H1 (cell line): ENCODE results near the gene CCDC78. TPM values are rescaled to one million over a fixed set of nuclear protein-coding genes. Genes with fewer than 3 reads are reported as not detected.

Experiments used
- FOSL1 ChIP-seq: IDR thresholded peaks from 2 replicates; pipeline ENCODE4 v1.6.1; 2011; ENCODE audit warnings: mild to moderate bottlenecking, low read depth, low read length, moderate library complexity; ENCODE audit not compliant: insufficient read depth
- NANOG ChIP-seq: IDR thresholded peaks from 2 replicates; pipeline ENCODE4 v1.6.1; 2011; ENCODE audit warnings: low read length, low read depth, mild to moderate bottlenecking, inconsistent platforms; ENCODE audit not compliant: insufficient read depth, poor library complexity, severe bottlenecking
- PHF8 ChIP-seq: fragments of 200-600 bp; sonication (generic); conservative IDR thresholded peaks from 2 replicates; pipeline ENCODE4 v1.7.1; 2012; ENCODE audit warnings: low read depth, mild to moderate bottlenecking, inconsistent platforms, low read length, moderate library complexity
- TEAD4 ChIP-seq: IDR thresholded peaks from 2 replicates; pipeline ENCODE4 v1.6.1; 2012; ENCODE audit warnings: low read depth, low read length, inconsistent platforms, mixed read lengths
- polyA plus RNA-seq, 7 experiments: library from polyadenylated mRNA; depleted of rRNA in 3 of 7; stranded (reverse) in 5 of 7; unstranded in 2 of 7; fragments of >200 nt in 5 of 7; fragments of 200-250 nt in 2 of 7; gene quantifications; 1 replicate in 5 of 7; 2 replicates in 1 of 7; 4 replicates in 1 of 7; pipeline versions ENCODE4 v1.2.1 to v1.2.3, GENCODE V29; 2011 to 2013; ENCODE audit warnings: missing spikeins in 2 of 7, mixed read lengths in 2 of 7
- total RNA-seq: library from RNA; stranded (reverse); fragmentation: NEBNext Ultra II Directional; extraction: Animal tissue kit (Norgen Biotek cat#: 25700); gene quantifications from 2 replicates; pipeline ENCODE4 v1.2.1, GENCODE V29; 2021
- TF ChIP-seq, protein P1 (sequence below): fragments of 300-600 bp; sonication (generic); IDR thresholded peaks from 2 replicates; pipeline ENCODE4 v1.7.1; 2012; ENCODE audit warnings: low read length, moderate library complexity, mild to moderate bottlenecking, inconsistent platforms; ENCODE audit not compliant: insufficient replicate concordance

The CCDC78 gene
- total and polyA plus RNA-seq, 2 of the 8 experiments (the other 6 are each of a cell fraction or from before 2014, with no cell fraction given) = 7.1 to 8.5 TPM

DNA sequence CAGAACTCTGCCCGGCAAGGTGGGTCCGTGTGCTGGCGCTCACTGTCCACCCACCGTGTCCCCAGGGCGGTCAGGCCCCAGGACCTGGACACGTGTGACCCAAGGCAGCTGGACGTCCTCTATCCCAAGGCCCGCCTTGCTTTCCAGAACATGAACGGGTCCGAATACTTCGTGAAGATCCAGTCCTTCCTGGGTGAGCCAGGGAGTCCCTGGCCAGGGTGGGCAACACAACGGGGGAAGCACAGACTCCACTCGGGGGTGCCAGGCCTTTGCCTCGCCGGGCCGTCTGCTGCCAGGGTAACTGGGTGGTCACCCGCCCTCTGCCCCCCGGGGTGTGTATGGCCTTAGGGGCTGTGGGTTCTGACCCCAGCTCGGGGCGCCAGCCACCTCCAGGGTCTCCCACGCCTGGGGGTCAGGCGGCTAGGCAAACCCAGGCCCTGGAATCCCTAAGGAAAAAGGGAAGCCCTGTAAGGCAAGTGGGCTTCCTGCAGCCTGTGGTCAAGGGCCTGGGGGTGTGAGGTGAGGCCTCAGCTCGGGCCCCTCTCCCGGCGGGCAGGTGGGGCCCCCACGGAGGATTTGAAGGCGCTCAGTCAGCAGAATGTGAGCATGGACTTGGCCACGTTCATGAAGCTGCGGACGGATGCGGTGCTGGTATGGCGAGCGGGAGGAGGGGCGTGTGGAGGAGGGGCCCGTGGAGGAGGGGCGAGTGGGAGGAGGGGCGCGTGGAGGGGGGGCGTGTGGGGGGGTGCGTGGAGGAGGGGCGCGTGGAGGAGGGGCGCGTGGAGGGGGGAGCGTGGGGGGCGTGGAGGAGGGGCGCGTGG, 40.8 kb upstream of the CCDC78 start (continued):
- no peak for TF ChIP-seq FOSL1
- TF ChIP-seq PHF8 = no peak
- no peak for TF ChIP-seq TEAD4
- TF ChIP-seq NANOG = no peak
- TF ChIP-seq, protein P1, sequence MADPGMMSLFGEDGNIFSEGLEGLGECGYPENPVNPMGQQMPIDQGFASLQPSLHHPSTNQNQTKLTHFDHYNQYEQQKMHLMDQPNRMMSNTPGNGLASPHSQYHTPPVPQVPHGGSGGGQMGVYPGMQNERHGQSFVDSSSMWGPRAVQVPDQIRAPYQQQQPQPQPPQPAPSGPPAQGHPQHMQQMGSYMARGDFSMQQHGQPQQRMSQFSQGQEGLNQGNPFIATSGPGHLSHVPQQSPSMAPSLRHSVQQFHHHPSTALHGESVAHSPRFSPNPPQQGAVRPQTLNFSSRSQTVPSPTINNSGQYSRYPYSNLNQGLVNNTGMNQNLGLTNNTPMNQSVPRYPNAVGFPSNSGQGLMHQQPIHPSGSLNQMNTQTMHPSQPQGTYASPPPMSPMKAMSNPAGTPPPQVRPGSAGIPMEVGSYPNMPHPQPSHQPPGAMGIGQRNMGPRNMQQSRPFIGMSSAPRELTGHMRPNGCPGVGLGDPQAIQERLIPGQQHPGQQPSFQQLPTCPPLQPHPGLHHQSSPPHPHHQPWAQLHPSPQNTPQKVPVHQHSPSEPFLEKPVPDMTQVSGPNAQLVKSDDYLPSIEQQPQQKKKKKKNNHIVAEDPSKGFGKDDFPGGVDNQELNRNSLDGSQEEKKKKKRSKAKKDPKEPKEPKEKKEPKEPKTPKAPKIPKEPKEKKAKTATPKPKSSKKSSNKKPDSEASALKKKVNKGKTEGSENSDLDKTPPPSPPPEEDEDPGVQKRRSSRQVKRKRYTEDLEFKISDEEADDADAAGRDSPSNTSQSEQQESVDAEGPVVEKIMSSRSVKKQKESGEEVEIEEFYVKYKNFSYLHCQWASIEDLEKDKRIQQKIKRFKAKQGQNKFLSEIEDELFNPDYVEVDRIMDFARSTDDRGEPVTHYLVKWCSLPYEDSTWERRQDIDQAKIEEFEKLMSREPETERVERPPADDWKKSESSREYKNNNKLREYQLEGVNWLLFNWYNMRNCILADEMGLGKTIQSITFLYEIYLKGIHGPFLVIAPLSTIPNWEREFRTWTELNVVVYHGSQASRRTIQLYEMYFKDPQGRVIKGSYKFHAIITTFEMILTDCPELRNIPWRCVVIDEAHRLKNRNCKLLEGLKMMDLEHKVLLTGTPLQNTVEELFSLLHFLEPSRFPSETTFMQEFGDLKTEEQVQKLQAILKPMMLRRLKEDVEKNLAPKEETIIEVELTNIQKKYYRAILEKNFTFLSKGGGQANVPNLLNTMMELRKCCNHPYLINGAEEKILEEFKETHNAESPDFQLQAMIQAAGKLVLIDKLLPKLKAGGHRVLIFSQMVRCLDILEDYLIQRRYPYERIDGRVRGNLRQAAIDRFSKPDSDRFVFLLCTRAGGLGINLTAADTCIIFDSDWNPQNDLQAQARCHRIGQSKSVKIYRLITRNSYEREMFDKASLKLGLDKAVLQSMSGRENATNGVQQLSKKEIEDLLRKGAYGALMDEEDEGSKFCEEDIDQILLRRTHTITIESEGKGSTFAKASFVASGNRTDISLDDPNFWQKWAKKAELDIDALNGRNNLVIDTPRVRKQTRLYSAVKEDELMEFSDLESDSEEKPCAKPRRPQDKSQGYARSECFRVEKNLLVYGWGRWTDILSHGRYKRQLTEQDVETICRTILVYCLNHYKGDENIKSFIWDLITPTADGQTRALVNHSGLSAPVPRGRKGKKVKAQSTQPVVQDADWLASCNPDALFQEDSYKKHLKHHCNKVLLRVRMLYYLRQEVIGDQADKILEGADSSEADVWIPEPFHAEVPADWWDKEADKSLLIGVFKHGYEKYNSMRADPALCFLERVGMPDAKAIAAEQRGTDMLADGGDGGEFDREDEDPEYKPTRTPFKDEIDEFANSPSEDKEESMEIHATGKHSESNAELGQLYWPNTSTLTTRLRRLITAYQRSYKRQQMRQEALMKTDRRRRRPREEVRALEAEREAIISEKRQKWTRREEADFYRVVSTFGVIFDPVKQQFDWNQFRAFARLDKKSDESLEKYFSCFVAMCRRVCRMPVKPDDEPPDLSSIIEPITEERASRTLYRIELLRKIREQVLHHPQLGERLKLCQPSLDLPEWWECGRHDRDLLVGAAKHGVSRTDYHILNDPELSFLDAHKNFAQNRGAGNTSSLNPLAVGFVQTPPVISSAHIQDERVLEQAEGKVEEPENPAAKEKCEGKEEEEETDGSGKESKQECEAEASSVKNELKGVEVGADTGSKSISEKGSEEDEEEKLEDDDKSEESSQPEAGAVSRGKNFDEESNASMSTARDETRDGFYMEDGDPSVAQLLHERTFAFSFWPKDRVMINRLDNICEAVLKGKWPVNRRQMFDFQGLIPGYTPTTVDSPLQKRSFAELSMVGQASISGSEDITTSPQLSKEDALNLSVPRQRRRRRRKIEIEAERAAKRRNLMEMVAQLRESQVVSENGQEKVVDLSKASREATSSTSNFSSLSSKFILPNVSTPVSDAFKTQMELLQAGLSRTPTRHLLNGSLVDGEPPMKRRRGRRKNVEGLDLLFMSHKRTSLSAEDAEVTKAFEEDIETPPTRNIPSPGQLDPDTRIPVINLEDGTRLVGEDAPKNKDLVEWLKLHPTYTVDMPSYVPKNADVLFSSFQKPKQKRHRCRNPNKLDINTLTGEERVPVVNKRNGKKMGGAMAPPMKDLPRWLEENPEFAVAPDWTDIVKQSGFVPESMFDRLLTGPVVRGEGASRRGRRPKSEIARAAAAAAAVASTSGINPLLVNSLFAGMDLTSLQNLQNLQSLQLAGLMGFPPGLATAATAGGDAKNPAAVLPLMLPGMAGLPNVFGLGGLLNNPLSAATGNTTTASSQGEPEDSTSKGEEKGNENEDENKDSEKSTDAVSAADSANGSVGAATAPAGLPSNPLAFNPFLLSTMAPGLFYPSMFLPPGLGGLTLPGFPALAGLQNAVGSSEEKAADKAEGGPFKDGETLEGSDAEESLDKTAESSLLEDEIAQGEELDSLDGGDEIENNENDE = no peak
